NCI-H2227 (cell line): ENCODE data around the gene MBD3L4.
"Not testable (repeated sequence)": the region's sequence is repeated elsewhere in the genome, so short reads cannot be mapped to it uniquely, and the experiment has no call there.

ENCODE experiments used
- DNase-seq: peaks from one replicate; lab custom pipeline; 2025; ENCODE audit not compliant: unreplicated experiment; lab: John Stamatoyannopoulos, UW

MBD3L4 gene

DNA sequence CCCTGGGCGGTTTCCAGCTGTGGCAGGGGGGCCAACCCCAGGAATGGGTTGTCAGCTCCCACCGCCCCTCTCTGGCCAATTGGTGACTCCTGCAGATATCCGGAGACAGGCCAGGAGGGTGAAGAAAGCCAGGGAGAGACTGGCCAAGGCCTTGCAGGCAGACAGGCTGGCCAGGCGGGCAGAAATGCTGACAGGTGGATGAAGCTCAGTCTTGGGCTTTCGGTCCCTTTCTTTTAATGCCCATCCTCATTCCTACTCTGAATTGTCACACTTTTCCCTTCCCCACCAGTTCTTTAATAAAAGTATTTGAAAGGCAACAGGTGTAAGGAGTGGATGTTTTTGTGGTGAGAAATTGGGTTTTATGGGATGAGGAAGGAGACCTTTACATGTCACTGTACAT lies 11.4 kb upstream of the MBD3L4 start:
- DNase-seq = not testable (repeated sequence)

DNA sequence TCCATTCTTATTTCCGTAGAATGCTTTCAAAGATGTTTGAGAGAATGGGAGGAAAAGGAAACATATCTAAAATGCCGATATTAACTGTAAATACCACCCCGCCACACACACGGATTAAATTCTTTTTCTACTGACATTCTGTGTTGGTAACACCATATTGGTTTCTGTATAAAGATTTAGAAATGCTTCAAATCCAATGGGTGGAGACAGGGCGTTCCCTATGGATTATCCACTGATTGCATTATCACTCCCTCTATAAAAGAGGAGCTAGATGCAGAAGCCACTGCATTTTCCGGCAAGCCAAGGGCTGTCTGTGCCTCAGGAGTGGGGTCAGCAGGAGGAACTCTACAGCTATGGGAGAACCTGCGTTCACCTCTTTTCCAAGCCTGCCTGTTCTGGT lies 9.0 kb upstream of the MBD3L4 start, which contains the start of gene MBD3L2:
TSS of gene MBD3L2 (plus strand) at position 301 of the 400 bp plus-strand sequence. CDS start at position 354, 53 bp downstream.
- not testable (repeated sequence) for DNase-seq

DNA sequence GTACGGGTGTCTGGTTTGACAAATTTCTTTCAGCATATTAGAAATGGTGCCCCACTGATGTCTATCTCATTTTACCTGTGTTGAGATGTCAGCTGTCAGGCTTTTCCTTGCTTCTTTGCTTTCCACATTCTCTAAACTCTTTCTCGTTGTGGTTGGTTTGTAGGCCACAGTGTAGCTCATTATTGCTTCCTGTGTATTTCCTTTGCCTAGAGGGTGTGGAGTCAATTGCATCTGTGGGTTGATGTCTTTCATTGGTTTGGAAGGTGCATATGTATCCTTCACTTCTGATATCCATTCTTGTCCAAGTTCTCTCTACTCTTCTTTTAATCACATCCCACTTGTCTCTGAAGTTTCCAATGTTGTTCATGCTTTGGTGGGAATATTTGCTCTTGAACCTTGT lies 1.6 kb upstream of the MBD3L4 start:
- DNase-seq = not testable (repeated sequence)

DNA sequence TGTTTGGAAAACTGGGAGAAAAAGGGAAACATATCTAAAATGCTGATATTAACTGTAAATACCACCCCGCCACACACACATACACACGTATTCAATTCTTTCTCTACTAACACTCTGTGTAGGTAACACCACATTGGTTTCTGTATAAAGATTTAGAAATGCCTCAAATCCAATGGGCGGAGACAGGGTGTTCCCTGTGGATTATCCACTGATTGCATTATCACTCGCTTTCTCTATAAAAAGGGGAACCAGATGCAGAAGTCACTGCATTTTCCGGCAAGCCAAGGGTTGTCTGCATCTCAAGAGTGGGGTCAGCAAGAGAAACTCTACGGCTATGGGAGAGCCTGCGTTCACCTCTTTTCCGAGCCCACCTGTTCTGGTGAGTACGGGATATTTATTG lies 9.7 kb downstream of the MBD3L4 start, which contains the start of gene MBD3L5:
TSS of gene MBD3L5 (plus strand) at position 301 of the 400 bp plus-strand sequence. CDS start at position 335, 34 bp downstream.
- not testable (repeated sequence) for DNase-seq

DNA sequence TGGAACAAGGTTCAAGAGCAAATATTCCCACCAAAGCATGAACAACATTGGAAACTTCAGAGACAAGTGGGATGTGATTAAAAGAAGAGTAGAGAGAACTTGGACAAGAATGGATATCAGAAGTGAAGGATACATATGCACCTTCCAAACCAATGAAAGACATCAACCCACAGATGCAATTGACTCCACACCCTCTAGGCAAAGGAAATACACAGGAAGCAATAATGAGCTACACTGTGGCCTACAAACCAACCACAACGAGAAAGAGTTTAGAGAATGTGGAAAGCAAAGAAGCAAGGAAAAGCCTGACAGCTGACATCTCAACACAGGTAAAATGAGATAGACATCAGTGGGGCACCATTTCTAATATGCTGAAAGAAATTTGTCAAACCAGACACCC lies 11.2 kb downstream of the MBD3L4 start:
- not testable (repeated sequence) for DNase-seq

DNA sequence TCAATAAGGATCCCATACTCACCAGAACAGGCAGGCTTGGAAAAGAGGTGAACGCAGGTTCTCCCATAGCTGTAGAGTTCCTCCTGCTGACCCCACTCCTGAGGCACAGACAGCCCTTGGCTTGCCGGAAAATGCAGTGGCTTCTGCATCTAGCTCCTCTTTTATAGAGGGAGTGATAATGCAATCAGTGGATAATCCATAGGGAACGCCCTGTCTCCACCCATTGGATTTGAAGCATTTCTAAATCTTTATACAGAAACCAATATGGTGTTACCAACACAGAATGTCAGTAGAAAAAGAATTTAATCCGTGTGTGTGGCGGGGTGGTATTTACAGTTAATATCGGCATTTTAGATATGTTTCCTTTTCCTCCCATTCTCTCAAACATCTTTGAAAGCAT lies 18.6 kb downstream of the MBD3L4 start, which contains the start of gene MBD3L2B:
TSS of gene MBD3L2B (minus strand) at position 101 of the 400 bp plus-strand sequence. CDS start at position 67, 34 bp downstream.
- not testable (repeated sequence) for DNase-seq

DNA sequence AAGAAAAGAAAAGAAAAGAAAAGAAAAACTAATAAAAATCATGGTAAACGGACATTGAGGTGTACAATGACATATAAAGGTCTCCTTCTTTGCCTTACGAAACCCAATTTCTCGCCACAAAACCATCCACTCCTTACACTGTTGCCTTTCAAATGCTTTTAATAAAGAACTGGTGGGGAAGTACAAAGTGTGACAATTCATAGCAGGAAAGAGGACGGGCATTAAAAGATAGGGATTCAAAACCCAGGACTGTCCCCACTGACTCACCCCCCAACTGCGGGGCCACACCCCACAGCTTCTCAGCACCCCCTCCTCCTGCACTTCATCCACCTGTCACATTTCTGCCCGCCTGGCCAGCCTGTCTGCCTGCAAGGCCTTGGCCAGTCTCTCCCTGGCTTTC lies 21.2 kb downstream of the MBD3L4 start:
- DNase-seq = no peak

DNA sequence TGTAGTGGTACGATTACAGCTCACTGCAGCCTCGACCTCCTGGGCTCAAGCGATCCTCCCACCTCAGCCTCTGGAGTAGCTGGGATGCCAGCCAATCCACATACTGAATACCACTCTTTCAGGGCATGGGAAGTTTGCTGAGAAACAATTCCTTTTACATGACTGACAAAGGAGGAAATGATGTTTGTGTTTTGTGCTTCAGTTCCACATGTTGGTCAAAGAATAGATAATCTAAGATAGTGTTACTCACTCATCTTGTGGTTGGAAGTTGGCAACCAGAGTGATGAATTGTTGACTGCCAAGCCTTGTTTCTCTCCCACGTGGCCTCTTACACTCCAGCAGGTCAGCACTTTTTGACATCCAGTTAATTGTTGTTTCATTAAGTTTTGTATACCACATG lies 26.3 kb downstream of the MBD3L4 start:
- no peak for DNase-seq

DNA sequence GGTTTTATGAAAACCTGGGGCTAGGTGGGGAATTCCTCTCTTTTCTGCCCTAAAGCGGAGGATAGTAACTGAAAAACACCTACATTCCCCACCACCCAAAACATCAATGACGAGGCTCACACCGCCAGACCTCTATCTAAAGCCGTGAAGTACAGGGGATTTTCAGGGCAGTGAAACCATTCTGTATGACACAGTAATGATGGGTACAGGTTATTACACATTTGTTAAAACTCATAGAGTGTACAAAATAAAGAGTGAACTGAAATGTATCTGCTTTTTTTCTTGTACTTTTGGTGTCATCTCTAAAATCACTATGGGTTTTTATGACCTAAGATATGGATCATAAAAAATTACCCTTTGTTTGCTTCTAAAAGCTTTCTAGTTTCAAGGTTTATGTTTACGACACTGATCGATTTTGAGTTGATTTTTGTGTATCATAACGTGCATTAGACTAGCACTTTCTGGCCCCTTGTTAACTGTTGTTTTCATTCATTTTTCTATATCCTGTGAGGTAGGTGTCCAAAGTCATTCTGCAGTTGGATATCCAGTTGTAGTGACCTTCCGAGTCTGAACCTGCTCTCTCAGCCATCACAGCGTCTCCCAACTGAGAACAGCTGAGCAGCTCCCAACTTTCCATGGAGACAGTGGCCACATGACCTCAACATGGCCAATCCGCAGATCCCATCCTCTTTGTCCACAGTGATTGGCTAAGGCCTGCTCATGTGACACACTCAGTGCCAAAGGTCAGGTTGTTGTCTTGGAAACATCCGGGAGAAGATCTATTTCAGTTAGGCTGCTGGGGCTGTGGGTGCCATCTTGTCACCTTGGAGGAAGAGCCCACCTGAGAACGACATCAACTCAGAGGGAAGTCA lies 29.0 kb downstream of the MBD3L4 start:
- DNase-seq = no peak

DNA sequence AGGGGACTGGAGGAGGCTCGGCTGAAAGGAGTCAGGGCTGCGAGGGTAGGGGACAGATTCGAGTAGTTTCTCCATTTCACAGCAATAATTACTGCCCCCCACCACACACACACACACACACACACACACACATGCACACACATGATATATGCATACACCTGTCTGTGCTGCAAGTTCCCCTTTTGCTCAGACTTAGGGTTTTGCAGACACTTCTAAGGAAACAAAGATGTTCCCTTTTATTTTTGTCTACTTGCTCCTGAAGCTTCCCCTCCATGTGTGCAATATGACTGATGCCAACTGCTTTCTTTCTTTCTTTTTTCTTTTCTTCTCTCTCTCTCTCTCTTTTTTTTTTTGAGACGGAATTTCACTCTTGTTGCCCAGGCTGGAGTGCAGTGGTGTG lies 32.1 kb downstream of the MBD3L4 start:
- DNase-seq = no peak

DNA sequence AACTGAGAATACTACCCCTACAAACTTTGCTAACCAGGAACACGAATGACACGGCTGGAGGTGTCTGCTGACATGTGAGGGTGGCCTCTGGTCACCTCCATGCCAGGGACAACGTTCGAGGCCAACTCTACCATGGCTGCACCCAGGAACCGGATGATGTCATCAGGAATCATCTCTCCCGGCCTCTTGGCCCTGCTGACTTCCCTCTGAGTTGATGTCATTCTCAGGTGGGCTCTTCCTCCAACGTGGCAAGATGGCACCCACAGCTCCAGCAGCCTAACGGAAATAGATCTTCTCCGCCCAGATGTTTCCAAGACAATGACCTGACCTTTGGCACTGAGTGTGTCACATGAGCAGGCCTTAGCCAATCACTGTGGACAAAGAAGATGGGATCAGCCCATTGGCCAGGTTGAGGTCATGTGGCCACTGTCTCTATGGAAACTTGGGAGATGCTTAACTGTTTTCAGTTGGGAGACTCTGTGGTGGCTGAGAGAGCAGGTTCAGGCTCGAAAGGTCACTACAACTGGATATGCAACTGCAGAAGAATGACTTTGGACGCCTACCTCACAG lies 33.8 kb downstream of the MBD3L4 start:
- no peak for DNase-seq

DNA sequence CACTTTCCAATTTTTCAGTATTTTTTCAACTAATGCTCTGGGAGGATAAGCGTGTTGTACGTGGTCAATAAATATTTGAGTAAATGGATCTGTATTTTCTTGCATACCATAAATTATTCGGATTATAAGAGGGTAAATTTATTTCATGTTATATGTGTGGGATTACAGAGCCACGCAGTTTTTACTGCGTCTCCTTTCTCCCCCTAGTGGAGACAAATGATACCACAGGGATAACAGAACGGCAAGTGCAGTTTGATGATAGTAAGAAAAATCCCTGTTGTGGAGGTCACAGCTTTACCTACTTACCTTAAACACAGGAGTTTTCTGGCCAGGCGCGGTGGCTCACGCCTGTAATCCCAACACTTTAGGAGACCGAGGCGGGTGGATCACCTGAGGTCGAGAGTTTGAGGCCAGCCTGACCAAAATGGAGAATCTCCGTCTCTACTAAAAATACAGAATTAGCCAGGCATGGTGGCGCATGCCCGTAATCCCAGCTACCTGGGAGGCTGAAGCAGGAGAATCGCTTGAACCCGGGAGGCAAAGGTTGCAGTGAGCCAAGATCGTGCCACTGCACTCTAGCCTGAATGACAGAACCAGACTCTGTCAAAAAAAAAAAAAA lies 35.6 kb downstream of the MBD3L4 start:
- DNase-seq = peak; percentile 40

DNA sequence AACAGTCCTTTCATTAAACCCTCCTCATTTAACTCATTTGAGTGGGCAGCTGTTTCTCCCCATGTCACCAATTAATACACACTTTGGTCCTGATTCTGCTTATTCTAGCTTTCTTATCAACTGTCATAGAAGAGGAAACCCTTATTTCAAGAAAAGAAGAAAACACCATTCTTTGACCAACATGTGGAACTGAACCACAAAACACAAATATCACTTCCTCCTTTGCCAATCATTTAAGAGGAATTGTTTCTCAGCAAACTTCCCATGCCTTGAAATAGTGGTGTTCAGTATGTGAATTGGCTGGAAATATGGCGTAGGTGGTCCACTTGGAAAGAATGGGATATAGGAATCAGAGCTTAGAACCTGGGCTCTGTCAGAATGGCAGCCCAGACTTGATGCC lies 39.2 kb downstream of the MBD3L4 start:
- no peak for DNase-seq

DNA sequence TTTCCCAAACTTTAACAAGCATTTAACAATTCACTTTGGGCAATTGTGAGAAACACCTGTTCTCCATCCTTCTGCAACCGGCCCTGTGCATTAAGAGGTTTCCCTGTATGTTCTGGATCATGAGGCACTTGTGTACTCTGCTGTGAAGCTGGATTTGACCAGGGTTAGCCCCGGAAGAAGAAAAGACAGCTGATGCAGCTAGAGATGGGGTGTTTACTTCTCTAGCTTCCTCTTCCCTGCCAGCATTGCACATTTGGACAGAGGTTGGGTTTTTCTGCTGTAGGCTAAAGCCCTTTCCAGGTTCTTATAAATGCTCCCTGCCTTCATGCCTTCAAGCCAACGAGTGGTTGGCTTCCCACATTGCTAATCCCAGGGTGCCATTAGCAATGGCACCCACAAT lies 39.6 kb downstream of the MBD3L4 start:
- DNase-seq = no peak

DNA sequence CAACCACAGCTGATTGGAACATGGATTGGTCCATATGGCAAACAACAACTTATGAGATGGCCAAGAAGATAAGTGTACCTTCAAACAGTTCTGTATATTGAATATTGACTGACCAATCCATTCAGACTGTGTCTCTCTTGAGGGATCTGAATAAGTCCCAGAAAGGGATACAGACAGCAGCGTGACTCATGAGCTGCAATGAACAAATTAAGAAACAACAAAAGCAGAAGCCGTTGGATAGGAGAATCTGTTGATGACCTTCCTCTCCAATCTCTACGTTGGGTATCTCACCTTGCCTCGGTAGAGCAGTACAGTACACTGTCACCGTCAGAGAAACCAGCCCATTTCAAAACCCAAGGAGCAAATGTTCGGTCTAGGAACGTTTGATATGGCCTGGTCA lies 40.0 kb downstream of the MBD3L4 start:
- no peak for DNase-seq

DNA sequence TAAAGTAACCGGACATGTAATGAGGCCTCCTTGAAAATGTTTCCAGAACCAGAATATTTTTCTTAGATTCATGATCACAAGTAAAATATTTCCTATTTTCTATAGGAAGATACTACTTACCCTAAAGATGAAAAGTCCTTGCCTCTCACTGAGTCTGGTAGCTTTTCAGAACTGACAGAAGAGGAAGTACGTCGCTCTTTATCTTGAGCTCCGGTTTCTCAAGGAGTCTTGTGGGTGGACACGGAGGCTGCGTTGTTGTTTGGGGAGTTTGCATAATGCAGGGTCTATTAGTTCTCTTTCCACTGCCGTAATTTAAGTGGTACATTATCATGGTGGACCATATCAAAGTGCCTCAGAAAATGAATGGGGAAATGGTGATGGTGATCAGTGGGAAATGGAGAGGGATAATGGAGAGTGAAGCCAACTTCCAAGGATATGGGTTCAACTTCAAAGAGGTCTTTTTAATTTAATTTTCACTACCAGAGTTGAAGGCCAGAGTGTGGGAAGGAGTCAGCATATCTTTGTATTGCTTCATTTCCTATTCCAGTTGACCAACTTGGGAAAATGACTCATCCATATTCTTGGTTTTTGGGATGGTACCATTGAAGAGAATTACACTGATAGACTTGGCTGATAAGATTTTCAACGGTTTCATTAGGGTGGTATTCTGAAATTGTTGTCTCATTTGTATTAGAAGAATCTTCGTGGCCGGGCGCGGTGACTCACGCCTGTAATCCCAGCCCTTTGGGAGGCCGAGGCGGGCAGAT lies 42.1 kb downstream of the MBD3L4 start:
- DNase-seq = no peak

DNA sequence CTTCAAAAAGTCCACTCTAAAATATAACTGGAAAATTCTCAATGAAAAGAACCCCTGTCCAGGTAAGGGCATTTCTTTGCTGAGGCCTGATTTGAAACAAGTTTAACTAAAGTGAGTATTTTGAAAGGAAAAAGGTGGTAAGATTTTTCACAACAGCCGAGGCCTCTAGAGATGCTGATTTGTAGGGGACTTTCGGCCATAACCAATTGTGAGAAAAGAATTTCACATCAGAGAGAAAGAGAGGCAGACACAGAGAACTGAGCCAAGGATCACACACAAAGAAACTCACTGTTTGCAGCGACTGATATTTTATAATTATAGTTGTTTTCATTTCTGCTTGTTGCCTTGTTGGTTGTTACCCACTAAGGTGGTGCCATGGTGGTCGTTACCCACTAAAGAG lies 43.2 kb downstream of the MBD3L4 start:
- no peak for DNase-seq

DNA sequence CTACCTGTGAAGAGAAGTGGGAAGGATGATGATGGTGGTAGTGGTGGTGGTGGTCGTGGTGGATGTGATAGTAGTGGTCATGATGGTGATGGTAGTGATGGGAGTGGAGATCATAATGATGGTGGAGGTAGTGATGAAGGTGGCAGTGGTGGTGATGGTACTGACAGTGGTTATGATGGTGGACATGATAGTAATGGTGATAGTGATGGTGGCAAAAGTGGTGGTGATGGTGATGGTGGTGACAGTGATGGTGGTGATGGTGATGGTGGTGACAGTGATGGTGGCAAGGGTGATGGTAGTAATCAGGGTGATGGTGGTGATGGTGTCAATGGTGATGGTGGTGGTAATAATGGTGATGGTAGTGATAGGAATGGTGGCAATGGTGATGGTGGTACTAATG lies 44.9 kb downstream of the MBD3L4 start:
- no peak for DNase-seq

DNA sequence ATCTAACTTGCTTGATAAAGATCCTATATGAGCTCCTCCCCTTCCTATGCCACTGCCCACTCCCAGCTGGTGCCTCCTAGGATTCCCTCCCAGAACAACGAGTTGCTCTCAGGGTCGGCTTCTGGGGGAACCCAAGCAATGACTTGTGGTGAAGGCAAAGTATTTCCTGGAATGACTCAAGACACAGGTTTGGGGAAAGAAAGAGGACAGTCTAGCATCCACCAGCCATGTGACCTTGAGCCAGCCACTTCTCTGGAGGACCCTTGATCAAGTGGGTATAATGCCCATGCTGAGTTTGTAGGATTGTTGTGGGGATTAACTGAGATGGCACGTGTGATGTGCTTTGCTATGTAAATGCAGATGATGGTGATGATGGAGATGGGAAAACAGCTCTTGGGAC lies 51.7 kb downstream of the MBD3L4 start:
- no peak for DNase-seq

DNA sequence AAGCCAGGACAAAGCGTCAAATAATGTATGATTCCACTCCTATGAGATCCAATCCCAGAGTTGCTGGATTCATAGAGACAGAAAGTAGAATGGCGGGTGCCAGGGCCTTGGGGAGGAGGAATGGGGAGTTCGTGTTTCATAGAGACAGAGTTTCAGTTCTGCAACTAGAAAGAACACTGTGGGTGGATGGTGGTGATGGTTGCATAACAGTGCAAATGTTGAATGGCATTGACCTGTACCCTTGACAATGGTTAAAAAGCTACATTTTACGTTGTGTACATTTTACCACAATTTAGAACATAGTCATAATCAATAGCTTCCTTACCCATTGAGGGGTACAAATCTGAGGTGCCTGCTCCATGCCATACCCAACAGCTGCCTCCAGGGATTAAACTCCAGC lies 52.1 kb downstream of the MBD3L4 start:
- DNase-seq = no peak
